ENCODE data around the gene PPP1R16B. TPM values are rescaled to one million over a fixed set of nuclear protein-coding genes. Genes with fewer than 3 reads are reported as not detected.
A peak's percentile ranks its signal among the peaks of the same experiment; 100 is the strongest.
"Not testable (repeated sequence)": the region's sequence is repeated elsewhere in the genome, so short reads cannot be mapped to it uniquely, and the experiment has no call there.

The PPP1R16B gene
- total RNA-seq, 2 experiments from 2014 or later = 78.8 to 84.0 TPM

GRCh38 chr20:38810926-38811630 is 5.6 kb downstream of the PPP1R16B start:
- peaks cover 76% of the 10 kb centered on the region for H3K4me1 Mint-ChIP-seq
- ATAC-seq (no peak), DNase-seq (no peak)
- H3K9me3 Mint-ChIP-seq (ENCODE audit: low read depth) = no peaks in the 10 kb centered on the region
- POLR2A ChIA-PET = no interaction called here
- peak overlapping the region; percentile 72 for H3K27ac Mint-ChIP-seq
- H3K4me3 Mint-ChIP-seq = no peak overlapping the region
- H3K27me3 Mint-ChIP-seq = no peaks in the 10 kb centered on the region
- H3K36me3 Mint-ChIP-seq (ENCODE audit: low read depth) = peaks cover 71% of the 10 kb centered on the region
- CTCF ChIA-PET = interaction anchor here (1.2 kb wide), 1 partner anchor 21 kb away, joined by 3 read pairs; no protein-coding TSS in a partner anchor
- intact Hi-C loops (cut with DNase I, micrococcal nuclease) = no loop called here

GRCh38 chr20:38811769-38812168 is 6.3 kb downstream of the PPP1R16B start:
- CTCF ChIA-PET = interaction anchor here (1.0 to 1.3 kb wide), 3 partner anchors 21 to 82 kb away, joined by 3 to 4 read pairs (median 3); no protein-coding TSS in a partner anchor
- no peak for ATAC-seq

GRCh38 chr20:38812182-38812581 is 6.7 kb downstream of the PPP1R16B start:
- H3K27ac Mint-ChIP-seq = peak overlapping the region; percentile 55
- H3K36me3 Mint-ChIP-seq (ENCODE audit: low read depth) = peaks cover 78% of the 10 kb centered on the region
- no peaks in the 10 kb centered on the region for H3K9me3 Mint-ChIP-seq (ENCODE audit: low read depth)
- peaks cover 86% of the 10 kb centered on the region for H3K4me1 Mint-ChIP-seq
- ChIA-PET POLR2A (no interaction called here), CTCF (interaction anchor here (1.0 to 1.3 kb wide), 3 partner anchors 20 to 81 kb away, joined by 3 to 4 read pairs (median 3); no protein-coding TSS in a partner anchor)
- H3K27me3 Mint-ChIP-seq = no peaks in the 10 kb centered on the region
- no peak for ATAC-seq
- intact Hi-C loops (cut with DNase I, micrococcal nuclease) = loop anchor here in 1 of 2 experiments (2.0 kb wide), 1 partner anchor 15 kb away; no protein-coding TSS in a partner anchor
- H3K4me3 Mint-ChIP-seq = no peak overlapping the region
- no peak for DNase-seq

More at GRCh38 chr20:38811769-38812168, 6.3 kb downstream of the PPP1R16B start:
- Mint-ChIP-seq H3K27ac (peak overlapping the region; percentile 55), H3K9me3 (ENCODE audit: low read depth) (no peaks in the 10 kb centered on the region), H3K4me3 (no peak overlapping the region), H3K27me3 (no peaks in the 10 kb centered on the region), H3K4me1 (peaks cover 82% of the 10 kb centered on the region), H3K36me3 (ENCODE audit: low read depth) (peaks cover 77% of the 10 kb centered on the region)
- no peak for DNase-seq
- intact Hi-C loops (cut with DNase I, micrococcal nuclease) = loop anchor here in 1 of 2 experiments (2.0 kb wide), 1 partner anchor 15 kb away; no protein-coding TSS in a partner anchor
- POLR2A ChIA-PET = no interaction called here

GRCh38 chr20:38812709-38813573 is 7.4 kb downstream of the PPP1R16B start:
- DNase-seq (no peak), ATAC-seq (no peak)
- peak overlapping the region; percentile 72 for H3K27ac Mint-ChIP-seq
- ChIA-PET CTCF (interaction anchor here (1.0 to 1.3 kb wide), 3 partner anchors 19 to 80 kb away, joined by 3 to 4 read pairs (median 3); no protein-coding TSS in a partner anchor), POLR2A (interaction anchor here (0.6 kb wide), 1 partner anchor 64 kb away, joined by 4 read pairs; no protein-coding TSS in a partner anchor)
- peaks cover 87% of the 10 kb centered on the region for H3K4me1 Mint-ChIP-seq
- intact Hi-C loops (cut with DNase I, micrococcal nuclease) = loop anchor here in 1 of 2 experiments (2.0 kb wide), 1 partner anchor 14 kb away; no protein-coding TSS in a partner anchor
- no peaks in the 10 kb centered on the region for H3K27me3 Mint-ChIP-seq
- H3K36me3 Mint-ChIP-seq (ENCODE audit: low read depth) = peaks cover 75% of the 10 kb centered on the region
- H3K4me3 Mint-ChIP-seq = no peak overlapping the region
- H3K9me3 Mint-ChIP-seq (ENCODE audit: low read depth) = no peaks in the 10 kb centered on the region

GRCh38 chr20:38813574-38813962 is 8.1 kb downstream of the PPP1R16B start:
- POLR2A ChIA-PET = interaction anchor here (0.6 kb wide), 1 partner anchor 63 kb away, joined by 4 read pairs; no protein-coding TSS in a partner anchor
- peaks cover 85% of the 10 kb centered on the region for H3K4me1 Mint-ChIP-seq
- CTCF ChIA-PET; DNase-seq; H3K9me3 Mint-ChIP-seq (ENCODE audit: low read depth); ATAC-seq; H3K27me3 Mint-ChIP-seq; H3K4me3 Mint-ChIP-seq: not testable (repeated sequence)
- H3K36me3 Mint-ChIP-seq (ENCODE audit: low read depth) = peaks cover 75% of the 10 kb centered on the region
- H3K27ac Mint-ChIP-seq = peak overlapping the region; percentile 42
- intact Hi-C loops (cut with DNase I, micrococcal nuclease) = loop anchor here in 1 of 2 experiments (2.0 kb wide), 1 partner anchor 13 kb away; no protein-coding TSS in a partner anchor

- H3K4me3 Mint-ChIP-seq = no peak overlapping the region
- H3K27me3 Mint-ChIP-seq = no peaks in the 10 kb centered on the region
- DNase-seq (no peak), ATAC-seq (no peak)
- no peaks in the 10 kb centered on the region for H3K9me3 Mint-ChIP-seq (ENCODE audit: low read depth)
- peaks cover 70% of the 10 kb centered on the region for H3K36me3 Mint-ChIP-seq (ENCODE audit: low read depth)
- POLR2A ChIA-PET = no interaction called here
- intact Hi-C loops (cut with DNase I, micrococcal nuclease) = no loop called here
- no peak overlapping the region for H3K27ac Mint-ChIP-seq
- CTCF ChIA-PET = interaction anchor here (0.5 to 1.6 kb wide), 3 partner anchors 8 to 67 kb away, joined by 3 to 4 read pairs (median 3); no protein-coding TSS in a partner anchor
- H3K4me1 Mint-ChIP-seq = peaks cover 71% of the 10 kb centered on the region
Observed at GRCh38 chr20:38815446-38815845, 9.9 kb downstream of the PPP1R16B start.

GRCh38 chr20:38818113-38819065 is 12.9 kb downstream of the PPP1R16B start:
- DNase-seq (no peak), ATAC-seq (peak; percentile 59)
- no peak overlapping the region for H3K4me3 Mint-ChIP-seq
- H3K36me3 Mint-ChIP-seq (ENCODE audit: low read depth) = peaks cover 69% of the 10 kb centered on the region
- H3K27ac Mint-ChIP-seq = peak overlapping the region; percentile 40
- POLR2A ChIA-PET = no interaction called here
- CTCF ChIA-PET = interaction anchor here (0.5 to 1.9 kb wide), 8 partner anchors 10 to 373 kb away, joined by 3 to 5 read pairs (median 3); no protein-coding TSS in a partner anchor
- H3K27me3 Mint-ChIP-seq = no peaks in the 10 kb centered on the region
- peaks cover 67% of the 10 kb centered on the region for H3K4me1 Mint-ChIP-seq
- intact Hi-C loops (cut with DNase I, micrococcal nuclease) = no loop called here
- H3K9me3 Mint-ChIP-seq (ENCODE audit: low read depth) = no peaks in the 10 kb centered on the region

- no peak for DNase-seq
- H3K27me3 Mint-ChIP-seq = no peaks in the 10 kb centered on the region
- ATAC-seq = no peak
- H3K36me3 Mint-ChIP-seq (ENCODE audit: low read depth) = peaks cover 77% of the 10 kb centered on the region
- no peaks in the 10 kb centered on the region for H3K9me3 Mint-ChIP-seq (ENCODE audit: low read depth)
- intact Hi-C loops (cut with DNase I, micrococcal nuclease) = no loop called here
- ChIA-PET POLR2A (no interaction called here), CTCF (interaction anchor here (0.6 to 1.5 kb wide), 2 partner anchors 15 to 35 kb away, joined by 3 read pairs; no protein-coding TSS in a partner anchor)
- H3K4me3 Mint-ChIP-seq = no peak overlapping the region
- peaks cover 90% of the 10 kb centered on the region for H3K4me1 Mint-ChIP-seq
- H3K27ac Mint-ChIP-seq = peak overlapping the region; percentile 16
Observed at GRCh38 chr20:38825571-38825900, 20.0 kb downstream of the PPP1R16B start.

- ATAC-seq (no peak), DNase-seq (no peak)
- Mint-ChIP-seq H3K27me3 (no peaks in the 10 kb centered on the region), H3K9me3 (ENCODE audit: low read depth) (no peaks in the 10 kb centered on the region), H3K27ac (peak overlapping the region; percentile 29), H3K36me3 (ENCODE audit: low read depth) (peaks cover 79% of the 10 kb centered on the region), H3K4me1 (peaks cover 94% of the 10 kb centered on the region), H3K4me3 (no peak overlapping the region)
- intact Hi-C loops (cut with DNase I, micrococcal nuclease) = loop anchor here in 1 of 2 experiments (2.0 kb wide), 1 partner anchor 13 kb away; no protein-coding TSS in a partner anchor
- CTCF ChIA-PET = interaction anchor here (0.6 to 1.5 kb wide), 3 partner anchors 15 to 112 kb away, joined by 3 read pairs; no protein-coding TSS in a partner anchor
- POLR2A ChIA-PET = no interaction called here
Observed at GRCh38 chr20:38825901-38826625, 20.6 kb downstream of the PPP1R16B start.
